Hepatocyte (in vitro differentiated cells): ENCODE data around the gene NETO1.

Experiments
- CTCF ChIP-seq: fragments of 200-600 bp; sonication (generic); IDR thresholded peaks from 2 replicates; pipeline ENCODE4 v1.5.1; 2016; ENCODE audit warnings: antibody characterized with exemption, mild to moderate bottlenecking; ENCODE audit not compliant: poor library complexity
- EZH2 ChIP-seq: fragments of 200-600 bp; sonication (generic); IDR thresholded peaks from 2 replicates; pipeline ENCODE4 v1.6.1; 2016; ENCODE audit warnings: antibody characterized with exemption, mild to moderate bottlenecking, borderline replicate concordance
- EZH2phosphoT487 ChIP-seq: fragments of 200-600 bp; sonication (generic); IDR thresholded peaks from one replicate; pipeline ENCODE4 v1.6.1; 2018; ENCODE audit warnings: antibody characterized with exemption, mild to moderate bottlenecking, low read depth, moderate library complexity; ENCODE audit not compliant: unreplicated experiment, severe bottlenecking

DNA sequence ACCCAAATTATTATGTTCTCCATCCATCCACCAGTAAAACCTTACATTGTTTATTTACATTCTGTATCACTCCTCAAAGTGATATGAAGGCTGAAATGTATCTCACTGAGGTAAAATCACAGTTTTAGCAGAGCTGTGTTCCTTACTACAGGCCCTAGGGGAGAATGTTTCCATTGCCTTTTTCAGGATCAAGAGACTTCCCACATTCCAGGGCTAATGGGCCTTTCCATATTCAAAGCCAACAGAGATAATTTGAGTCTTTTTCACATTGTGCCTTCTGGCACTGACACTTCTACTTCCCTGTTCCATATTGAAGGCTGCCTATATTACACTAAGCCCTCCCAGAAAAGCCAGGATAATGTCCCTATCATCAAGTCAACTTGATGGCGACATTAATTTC is 20.0 kb downstream of the NETO1 start:
- TF ChIP-seq CTCF (no peak), EZH2 (no peak), EZH2phosphoT487 (no peak)
